ENCODE measurements around the gene KRT31.

DNA sequence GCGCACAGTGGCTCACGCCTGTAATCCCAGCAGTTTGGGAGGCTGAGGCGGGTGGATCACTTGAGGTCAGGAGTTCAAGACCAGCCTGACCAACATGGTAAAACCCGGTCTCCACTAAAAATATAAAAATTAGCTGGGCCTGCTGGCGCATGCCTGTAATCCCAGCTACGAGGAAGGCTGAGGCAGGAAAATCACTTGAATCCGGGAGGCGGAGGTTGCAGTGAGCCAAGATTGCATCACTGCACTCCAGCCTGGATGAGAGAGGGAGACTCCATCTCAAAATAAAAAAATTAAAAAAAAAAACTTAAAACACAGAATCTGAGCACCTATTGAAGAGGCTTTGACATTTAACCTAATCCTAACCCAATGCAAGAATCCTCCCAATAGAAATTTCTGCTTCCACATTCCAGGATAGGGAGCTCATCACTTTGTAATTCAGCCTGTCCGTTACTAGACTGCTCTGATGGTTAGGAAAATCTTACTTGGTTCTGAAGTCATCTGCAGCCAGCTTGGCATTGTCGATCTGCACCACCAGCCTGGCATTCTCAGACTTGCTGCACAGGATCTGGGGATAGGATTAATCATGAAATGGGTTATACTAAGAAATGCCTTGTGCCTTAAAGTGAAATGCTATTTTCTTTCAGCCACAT lies 29.9 kb downstream of the KRT31 start:
- TF ChIP-seq, protein P1, sequence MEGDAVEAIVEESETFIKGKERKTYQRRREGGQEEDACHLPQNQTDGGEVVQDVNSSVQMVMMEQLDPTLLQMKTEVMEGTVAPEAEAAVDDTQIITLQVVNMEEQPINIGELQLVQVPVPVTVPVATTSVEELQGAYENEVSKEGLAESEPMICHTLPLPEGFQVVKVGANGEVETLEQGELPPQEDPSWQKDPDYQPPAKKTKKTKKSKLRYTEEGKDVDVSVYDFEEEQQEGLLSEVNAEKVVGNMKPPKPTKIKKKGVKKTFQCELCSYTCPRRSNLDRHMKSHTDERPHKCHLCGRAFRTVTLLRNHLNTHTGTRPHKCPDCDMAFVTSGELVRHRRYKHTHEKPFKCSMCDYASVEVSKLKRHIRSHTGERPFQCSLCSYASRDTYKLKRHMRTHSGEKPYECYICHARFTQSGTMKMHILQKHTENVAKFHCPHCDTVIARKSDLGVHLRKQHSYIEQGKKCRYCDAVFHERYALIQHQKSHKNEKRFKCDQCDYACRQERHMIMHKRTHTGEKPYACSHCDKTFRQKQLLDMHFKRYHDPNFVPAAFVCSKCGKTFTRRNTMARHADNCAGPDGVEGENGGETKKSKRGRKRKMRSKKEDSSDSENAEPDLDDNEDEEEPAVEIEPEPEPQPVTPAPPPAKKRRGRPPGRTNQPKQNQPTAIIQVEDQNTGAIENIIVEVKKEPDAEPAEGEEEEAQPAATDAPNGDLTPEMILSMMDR (IDR thresholded peaks at IDR 0.05): no peak
- no peak for TF ChIP-seq POLR2AphosphoS5 (IDR thresholded peaks at IDR 0.05; ENCODE audit: low read depth, low read length)
- no peak for TF ChIP-seq SIN3A (IDR thresholded peaks at IDR 0.05; ENCODE audit: borderline replicate concordance, insufficient read depth, low read depth, low read length)
- TF ChIP-seq, protein P2, sequence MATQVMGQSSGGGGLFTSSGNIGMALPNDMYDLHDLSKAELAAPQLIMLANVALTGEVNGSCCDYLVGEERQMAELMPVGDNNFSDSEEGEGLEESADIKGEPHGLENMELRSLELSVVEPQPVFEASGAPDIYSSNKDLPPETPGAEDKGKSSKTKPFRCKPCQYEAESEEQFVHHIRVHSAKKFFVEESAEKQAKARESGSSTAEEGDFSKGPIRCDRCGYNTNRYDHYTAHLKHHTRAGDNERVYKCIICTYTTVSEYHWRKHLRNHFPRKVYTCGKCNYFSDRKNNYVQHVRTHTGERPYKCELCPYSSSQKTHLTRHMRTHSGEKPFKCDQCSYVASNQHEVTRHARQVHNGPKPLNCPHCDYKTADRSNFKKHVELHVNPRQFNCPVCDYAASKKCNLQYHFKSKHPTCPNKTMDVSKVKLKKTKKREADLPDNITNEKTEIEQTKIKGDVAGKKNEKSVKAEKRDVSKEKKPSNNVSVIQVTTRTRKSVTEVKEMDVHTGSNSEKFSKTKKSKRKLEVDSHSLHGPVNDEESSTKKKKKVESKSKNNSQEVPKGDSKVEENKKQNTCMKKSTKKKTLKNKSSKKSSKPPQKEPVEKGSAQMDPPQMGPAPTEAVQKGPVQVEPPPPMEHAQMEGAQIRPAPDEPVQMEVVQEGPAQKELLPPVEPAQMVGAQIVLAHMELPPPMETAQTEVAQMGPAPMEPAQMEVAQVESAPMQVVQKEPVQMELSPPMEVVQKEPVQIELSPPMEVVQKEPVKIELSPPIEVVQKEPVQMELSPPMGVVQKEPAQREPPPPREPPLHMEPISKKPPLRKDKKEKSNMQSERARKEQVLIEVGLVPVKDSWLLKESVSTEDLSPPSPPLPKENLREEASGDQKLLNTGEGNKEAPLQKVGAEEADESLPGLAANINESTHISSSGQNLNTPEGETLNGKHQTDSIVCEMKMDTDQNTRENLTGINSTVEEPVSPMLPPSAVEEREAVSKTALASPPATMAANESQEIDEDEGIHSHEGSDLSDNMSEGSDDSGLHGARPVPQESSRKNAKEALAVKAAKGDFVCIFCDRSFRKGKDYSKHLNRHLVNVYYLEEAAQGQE (IDR thresholded peaks at IDR 0.05; ENCODE audit: insufficient read depth in 1 of 2, low read depth in 2 of 2, low read length in 1 of 2): no peak
- no peak for TF ChIP-seq TCF7L2 (IDR thresholded peaks at IDR 0.05; ENCODE audit: low read depth, low read length)

Data from Panc1 (cell line).